Caki2 (cell line): Measurements from ENCODE around the gene EFNA3. TPM values are rescaled to one million over a fixed set of nuclear protein-coding genes. Genes with fewer than 3 reads are reported as not detected.

Source experiments
- DNase-seq: peaks from one replicate; pipeline ENCODE4 v3.0.0-alpha.2; 2015; ENCODE audit warnings: low read depth
- in situ Hi-C: cut with HindIII; loops from 2 replicates; pipeline ENCODE4 v1.10.0; 2016; ENCODE audit warnings: low sequenced_read_pairs, low pct_unique_long_range_greater_than_20kb, mixed read lengths
- total RNA-seq: library from RNA; depleted of rRNA; stranded (reverse); fragments of >200 nt; shearing (Covaris generic); gene quantifications from 2 replicates; pipeline ENCODE4 v1.2.3, GENCODE V29; 2014; ENCODE audit warnings: low replicate concordance

EFNA3 gene
- total RNA-seq, 1 experiment from 2014 or later = 10.0 TPM

GRCh38 chr1:155044812-155045657, 33.6 kb upstream of the EFNA3 start:
- peak; percentile 68 for DNase-seq
- in situ Hi-C loops = no loop called here

- in situ Hi-C loops = no loop called here
- no peak for DNase-seq
Observed at GRCh38 chr1:155048449-155049334, 29.9 kb upstream of the EFNA3 start.

DNA sequence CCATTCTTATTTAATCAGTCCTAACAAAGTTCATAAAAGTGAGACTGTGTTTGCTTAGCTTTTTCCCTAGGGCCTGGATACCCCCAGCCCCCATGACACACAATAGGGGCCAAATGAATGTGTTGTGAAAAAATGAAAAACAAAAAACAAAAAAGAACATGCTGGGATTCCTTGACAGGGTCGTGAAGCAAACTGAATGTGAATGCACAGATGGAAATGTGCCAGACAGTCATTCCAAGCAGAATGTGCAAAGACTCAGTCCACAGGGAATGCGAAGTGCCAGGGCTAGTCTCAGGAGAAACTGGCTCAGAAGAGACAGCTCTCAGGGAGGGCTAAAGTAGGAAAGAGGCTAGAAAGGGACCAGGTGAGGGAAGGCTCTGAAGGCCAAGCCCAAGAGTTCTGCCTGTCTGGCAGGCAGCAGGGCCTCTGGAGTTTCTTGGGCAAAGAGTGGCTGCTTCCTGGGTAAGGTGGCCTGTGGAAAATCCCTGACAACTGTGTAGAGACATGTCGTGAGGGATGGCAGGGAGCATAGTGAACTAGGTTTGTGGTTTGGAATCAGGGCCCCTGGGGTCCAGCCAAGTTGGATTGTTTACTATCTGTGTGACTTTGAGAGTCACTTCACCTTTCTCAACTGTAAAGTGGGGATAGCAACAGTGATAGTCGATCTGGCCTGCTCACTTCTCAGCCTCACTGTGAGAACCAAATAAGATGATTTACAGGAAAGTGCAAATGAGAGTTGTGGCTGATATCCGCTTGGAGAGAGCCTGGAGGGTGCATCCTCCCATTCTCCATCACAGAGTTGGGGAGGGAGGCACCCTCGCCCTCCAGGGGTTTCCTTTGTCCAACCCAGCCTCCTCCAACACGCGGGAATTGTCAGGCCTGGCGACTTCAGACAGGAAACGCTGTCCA, 28.7 kb upstream of the EFNA3 start:
- in situ Hi-C loops = no loop called here
- peak; percentile 12 for DNase-seq

- in situ Hi-C loops = no loop called here
- DNase-seq = peak; percentile 82
Observed at GRCh38 chr1:155050560-155051341, 27.9 kb upstream of the EFNA3 start, which contains the start of gene ADAM15. TSS of gene ADAM15 (plus strand) at chr1:155051316. CDS start at chr1:155051387, 71 bp downstream.

DNA sequence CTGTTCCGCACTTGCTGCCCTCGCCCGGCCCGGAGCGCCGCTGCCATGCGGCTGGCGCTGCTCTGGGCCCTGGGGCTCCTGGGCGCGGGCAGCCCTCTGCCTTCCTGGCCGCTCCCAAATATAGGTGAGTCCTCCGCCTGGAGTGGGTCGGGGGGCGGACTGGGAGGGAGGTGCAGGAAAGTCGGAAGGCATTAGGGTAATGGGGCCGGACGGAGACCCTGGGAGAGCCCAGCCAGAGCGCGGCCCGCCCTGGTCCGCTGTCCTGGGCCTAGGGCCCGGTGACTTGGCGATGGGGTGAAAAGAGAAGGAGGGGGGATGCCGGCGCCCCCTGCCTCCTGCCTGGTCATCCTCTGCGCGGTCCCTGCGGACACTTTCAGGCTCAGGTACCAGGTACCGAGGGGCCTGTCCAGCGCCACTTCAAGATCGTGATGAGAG, 27.3 kb upstream of the EFNA3 start:
- in situ Hi-C loops = no loop called here
- DNase-seq = no peak

GRCh38 chr1:155051777-155052398, 26.7 kb upstream of the EFNA3 start:
- in situ Hi-C loops = no loop called here
- peak; percentile 27 for DNase-seq

DNA sequence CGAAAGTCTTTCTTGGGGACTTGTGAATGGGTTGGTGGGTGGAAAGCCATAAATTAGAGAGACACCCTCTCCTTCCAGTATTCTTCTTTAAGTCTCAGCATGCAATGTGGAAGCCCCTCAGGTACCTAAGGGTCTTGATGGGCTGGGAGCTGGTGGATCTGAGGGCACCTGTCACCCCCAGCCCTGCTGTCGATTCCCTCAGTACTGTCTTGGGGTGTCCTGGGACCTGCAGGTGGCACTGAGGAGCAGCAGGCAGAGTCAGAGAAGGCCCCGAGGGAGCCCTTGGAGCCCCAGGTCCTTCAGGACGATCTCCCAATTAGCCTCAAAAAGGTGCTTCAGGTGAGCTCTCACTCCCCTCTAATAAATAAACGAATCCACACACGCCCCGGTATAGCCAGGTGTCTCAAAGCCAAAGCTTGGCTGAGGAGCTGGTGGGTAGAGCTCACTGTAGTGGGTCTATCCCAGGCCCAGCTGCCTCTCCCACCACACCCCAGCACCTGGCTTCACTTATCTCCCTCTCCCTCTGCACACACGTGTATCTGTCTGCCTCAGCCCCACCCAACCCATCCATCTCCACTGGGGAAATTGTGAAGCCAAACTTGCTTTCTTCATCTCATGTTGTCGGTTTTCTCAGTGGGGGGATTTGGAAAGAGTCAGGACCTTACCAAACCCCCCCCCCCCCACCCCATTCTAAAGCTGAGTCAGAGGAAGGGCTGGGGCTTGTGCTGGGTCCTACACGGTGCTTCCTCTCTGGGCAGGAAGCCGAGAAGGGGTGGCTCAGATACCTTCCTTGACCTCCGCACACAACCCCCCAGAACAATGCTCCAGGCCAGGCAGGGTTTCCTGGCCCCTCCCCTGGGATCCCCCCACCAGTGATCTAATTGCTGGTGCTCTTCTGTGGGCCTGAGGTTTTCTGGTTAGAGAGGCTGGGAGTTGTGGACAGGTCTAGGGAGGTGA, 25.9 kb upstream of the EFNA3 start:
- no peak for DNase-seq
- in situ Hi-C loops = no loop called here

GRCh38 chr1:155053531-155054105, 25.0 kb upstream of the EFNA3 start:
- DNase-seq = no peak
- in situ Hi-C loops = no loop called here

GRCh38 chr1:155057104-155057503, 21.5 kb upstream of the EFNA3 start:
- DNase-seq = no peak
- in situ Hi-C loops = no loop called here

GRCh38 chr1:155057788-155058211, 20.8 kb upstream of the EFNA3 start:
- no peak for DNase-seq
- in situ Hi-C loops = no loop called here

DNA sequence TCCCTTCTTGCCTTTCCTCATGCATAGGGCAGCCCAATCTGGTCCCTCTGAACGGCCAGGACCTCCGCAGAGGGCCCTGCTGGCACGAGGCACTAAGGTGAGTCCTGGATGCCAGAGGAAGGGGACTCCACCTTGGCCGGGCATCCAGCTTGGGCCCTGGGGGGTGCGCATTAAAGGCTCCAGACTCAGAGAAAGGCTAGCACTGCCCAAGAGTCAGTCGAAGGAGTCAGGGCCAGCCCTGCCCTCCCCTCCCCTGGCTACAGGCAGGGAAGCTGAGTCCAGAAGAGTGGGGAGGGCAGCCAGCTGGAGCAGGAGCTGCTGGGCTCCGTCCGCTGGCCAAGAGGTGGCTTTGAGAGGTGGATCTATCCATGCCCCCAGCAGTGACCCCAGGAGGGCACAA, 17.9 kb upstream of the EFNA3 start:
- no peak for DNase-seq
- in situ Hi-C loops = no loop called here

- in situ Hi-C loops = no loop called here
- peak; percentile 83 for DNase-seq
Observed at GRCh38 chr1:155061381-155062150, 17.1 kb upstream of the EFNA3 start.

- in situ Hi-C loops = no loop called here
- no peak for DNase-seq
Observed at GRCh38 chr1:155062151-155062686, 16.4 kb upstream of the EFNA3 start.

- in situ Hi-C loops = no loop called here
- no peak for DNase-seq
Observed at GRCh38 chr1:155062702-155063411, 15.8 kb upstream of the EFNA3 start.
